Fibroblast of skin of abdomen (primary cell): ENCODE results near the gene TBCCD1.
A peak's percentile ranks its signal among the peaks of the same experiment; 100 is the strongest.
"Not testable (repeated sequence)": the region's sequence is repeated elsewhere in the genome, so short reads cannot be mapped to it uniquely, and the experiment has no call there.

Source experiments
- DNase-seq: peaks from one replicate; pipeline ENCODE4 v3.0.0-alpha.2; 2013

Gene TBCCD1

DNA sequence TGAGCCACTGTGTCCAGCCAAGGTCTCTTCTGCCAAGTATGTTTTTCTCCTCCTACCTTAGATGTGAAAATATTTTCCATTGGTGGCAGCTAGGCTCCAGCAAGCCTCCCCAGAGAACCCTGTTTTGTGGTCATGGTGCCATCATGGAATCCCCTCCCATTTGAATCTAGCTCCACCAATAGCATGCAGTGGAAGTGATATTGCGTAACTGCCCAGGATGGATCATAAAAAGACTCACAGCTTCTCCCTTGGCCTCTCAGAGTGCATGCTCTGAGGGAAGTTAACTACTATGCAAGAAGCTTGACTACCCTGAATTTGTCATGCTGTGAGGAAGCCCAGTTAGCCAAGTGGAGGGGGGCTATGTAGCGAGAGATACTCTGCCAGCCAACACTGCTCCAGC lies 50.5 kb downstream of the TBCCD1 start:
- DNase-seq = no peak

DNA sequence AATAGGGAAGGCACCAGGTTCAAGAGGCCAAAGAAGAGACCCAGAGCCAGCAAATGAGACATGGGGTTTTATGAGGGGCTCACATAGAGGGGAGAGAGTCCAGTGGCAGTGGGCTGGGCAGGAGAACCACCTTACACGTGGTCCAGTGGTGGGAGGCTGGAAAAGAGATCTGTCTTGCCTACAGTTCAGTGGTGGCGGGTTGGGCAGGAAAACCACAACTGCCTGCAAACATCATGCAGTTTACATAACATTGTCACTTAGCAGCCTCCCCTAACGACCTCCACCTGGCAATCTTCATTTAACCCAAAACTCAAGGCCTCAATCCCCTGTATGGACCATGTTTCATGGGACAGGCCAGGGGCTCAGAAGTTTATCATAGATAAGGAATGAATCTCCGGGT lies 52.0 kb downstream of the TBCCD1 start:
- no peak for DNase-seq

DNA sequence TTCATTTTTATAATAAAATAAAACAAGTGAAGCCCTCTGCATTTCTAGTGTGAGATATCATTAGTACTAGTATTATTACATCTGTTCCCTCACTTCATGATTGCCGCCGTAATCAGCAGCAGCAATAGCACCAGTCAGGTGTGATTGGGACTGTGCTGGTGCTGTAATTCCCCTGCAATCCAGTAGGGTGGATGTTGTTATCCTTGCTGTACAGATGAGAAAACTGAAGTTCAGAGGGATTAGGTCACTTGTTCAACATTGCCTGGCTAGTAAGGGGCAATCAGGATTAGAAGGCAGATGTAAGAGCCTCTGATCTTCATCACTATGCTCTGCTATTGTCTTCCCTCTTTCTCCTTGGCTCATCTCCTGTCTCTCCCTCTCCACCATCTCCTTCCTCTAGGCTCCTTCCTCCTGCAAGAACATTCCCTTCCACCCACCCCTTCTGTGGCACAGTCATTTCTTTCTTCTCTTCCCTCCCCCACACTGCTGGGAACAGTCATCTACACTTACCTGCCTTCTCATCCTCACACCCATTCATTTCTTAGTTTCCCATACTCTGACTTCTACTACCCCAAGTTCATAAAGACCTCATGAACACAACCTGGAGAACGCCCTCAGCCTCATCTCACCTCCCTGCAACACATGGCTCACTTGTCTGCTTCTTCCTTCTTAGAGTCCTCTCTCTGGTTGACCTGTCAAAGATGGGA lies 52.7 kb downstream of the TBCCD1 start:
- DNase-seq = no peak

DNA sequence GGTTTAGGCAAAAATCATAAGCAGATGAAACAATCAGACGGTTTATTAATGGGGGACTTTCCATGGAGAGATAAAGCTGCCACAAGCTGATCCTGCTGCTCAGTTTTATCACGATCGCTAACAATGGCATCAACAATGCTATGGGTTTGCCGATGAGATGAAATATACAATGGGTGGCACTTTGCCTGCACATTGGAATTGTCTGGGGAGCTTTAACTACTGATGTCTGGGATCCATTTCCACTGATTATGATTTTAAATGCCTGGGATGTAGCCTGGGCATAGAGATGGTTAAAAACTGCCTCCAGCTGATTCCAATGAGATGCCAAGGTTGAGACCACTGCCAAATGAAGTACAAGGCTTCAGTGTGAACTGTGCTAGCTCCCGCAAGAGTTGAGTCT lies 53.8 kb downstream of the TBCCD1 start:
- no peak for DNase-seq

DNA sequence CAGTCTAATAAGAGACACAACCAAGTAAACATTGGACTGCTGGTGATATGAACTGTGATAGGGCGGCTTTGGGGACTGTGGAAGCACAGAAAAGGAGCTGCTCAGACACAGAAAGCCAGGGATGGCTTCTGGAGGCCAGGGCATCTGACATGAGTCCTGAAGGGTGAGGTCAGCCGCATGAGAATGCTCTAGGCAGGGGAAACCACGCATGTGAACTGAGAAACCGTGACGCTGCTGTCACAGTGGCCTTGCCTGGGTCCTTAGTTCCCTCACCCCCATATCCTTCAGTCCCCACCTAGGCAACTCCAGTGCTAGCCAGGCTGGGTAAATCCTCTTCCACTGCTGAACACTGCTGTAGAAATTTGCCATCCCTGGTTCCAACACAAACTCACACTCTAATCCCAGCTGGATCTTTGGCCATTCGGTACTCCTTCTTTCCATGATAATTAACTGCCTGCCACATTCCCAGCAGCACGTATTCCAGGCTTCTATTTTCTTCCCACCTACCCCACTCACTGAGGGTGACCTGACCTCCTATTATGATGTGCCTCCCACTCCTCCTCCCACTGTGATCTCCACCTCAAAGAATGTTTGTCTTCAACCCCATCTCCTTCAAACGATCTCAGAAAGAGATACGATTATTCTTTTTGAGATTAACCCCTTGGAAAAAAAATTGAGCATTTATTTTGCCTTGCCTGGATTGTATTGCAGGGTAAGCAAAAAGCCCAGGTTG lies 54.4 kb downstream of the TBCCD1 start:
- no peak for DNase-seq

DNA sequence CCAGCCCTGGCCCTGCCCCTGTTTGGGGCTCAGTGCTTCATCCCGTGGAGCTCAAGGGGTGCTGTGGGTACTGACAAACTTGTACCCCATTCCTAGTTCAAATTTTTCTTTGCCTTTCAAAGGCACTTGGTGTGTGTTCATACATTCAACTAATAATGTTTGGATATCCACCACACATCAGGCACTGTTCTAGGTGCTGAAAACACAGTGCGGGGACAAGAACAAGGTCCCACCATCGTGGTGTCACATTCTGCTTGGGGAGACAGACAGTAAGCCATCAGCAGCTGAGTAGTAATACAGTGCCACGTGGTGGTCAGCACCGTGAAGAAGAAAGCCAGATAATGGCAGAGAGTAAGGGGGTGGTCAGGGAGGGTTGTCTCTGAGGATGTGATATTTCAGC lies 55.4 kb downstream of the TBCCD1 start:
- no peak for DNase-seq

DNA sequence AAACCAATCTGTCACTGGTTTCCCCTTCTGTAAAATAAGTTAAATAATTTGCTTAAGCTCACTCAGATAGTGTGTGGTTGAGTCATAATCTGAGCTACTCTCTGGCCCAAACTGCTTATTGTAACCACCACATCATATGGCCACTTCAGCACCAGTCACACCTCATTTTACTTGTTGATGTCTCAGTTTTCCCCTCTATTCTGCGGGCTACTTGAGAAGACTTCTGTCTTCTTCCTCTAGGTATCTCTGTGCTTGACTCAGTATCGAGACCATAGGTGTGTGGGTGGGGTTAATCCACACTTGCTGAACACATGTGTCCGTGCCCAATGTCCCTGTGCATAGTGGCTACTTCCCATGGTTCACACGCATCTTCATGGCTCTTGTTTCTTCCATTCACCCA lies 55.9 kb downstream of the TBCCD1 start:
- no peak for DNase-seq

- DNase-seq = peak; percentile 9
These were observed 56.6 kb downstream of the TBCCD1 start for GRCh38 chr3:186510374-186511079.

DNA sequence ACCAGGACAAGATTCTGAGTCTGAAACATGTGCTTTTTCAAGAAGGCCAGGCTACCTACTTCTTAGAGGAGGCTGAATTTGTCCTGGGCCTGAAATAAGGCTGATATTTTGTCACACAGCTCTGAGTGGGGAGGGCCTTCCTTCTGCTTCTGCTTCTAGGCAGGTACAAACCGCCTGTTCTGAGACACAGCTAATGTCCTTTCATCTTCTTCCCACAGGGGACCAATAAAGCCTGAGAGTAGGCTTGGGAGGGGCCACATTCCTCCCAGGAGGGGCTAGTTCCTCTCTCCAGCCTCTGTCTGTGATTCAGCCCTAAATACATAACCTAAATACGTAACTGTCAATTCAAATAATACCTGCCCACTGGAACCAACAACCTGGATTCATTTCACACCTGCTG lies 57.7 kb downstream of the TBCCD1 start:
- DNase-seq = no peak

DNA sequence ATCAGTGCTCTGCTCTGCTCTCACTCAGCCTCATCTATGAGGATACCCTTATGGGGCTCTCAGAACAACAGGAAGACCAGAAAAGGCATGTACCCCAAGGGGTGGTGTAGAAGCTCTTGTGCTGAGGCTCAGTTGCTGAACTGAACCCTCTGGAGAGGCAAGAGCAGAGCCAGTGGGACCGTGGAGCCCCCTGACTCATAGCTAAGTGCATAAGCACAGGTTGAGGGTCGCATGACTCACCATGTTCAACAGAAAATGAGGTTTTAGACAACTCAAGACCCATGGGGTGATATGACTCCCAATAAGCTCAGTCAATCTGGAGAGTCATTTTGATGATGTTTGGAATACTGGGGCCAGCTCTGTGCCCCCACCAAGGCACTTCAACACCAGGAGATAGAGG lies 60.3 kb downstream of the TBCCD1 start:
- DNase-seq = no peak

- DNase-seq = no peak
These were observed 60.9 kb downstream of the TBCCD1 start for GRCh38 chr3:186506191-186506739.

DNA sequence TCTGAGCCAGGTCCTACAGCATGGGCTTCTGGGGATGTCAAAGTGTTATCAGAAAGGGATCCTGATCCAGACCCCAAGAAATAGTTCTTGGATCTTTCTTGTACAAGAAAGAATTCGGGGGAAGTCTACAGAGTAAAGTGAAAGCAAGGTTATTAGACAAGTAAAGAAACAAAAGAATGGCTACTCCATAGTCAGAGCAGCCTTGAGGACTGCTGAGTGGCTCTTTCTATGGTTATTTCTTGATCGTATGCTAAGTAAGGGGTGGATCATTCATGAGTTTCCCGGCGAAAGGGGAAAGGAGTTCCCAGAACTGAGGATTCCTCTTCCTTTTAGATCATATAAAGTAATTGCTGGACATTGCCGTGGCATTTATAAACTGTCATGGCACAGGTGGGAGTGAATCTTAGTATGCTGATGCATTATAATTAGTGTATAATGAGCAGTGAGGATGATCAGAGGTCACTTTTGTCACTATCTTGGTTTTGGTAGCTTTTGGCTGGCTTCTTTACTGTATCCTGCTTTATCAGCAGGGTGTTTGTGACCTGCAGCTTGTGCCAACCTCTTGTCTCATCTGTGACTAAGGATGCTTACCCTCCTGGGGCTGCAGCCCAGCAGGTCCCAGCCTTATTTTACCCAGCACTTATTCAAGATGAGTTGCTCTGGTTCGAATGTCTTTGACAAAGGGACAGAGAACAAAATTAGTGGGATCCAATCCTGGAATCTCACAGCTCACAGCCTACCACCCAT lies 64.0 kb downstream of the TBCCD1 start:
- DNase-seq = no peak

DNA sequence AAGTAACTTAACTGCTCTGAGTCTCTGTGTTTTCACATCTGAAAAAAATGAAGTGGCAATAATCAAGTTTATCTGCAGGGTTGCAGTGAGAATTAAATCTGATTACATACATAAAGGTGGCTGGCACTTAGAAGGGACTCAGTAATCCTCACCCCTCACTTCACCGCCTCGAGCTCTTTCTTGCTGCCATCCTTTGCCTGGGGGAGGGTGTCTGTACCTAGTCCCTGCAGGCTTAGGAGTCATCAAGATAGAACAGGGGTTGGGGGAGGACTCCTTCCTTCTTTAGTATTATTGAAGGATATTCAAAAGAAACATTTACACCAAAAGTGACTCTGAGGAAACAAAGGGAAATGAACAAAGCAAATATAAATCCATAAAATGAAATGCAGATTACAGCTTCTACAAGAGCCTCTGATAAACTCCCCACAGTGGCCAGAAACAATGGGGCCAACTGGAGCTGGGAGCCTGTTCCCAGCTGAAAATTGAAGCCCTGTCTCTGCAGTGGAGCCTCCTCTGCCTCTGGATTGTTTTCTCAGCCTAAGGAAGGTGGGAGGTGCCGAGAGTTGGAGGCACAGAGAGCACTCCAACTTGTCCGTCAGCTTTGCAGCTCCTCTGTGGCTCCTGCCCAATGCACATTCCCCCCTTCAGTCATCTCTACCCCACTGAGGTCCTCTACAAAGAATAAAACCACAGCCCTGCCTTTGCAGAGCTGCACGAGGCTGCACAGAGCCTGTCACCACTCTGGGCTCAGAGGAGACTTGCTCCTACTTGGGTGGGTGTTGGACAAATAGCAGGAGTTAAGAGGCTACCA lies 64.8 kb downstream of the TBCCD1 start:
- no peak for DNase-seq

- DNase-seq = not testable (repeated sequence)
These were observed 67.2 kb downstream of the TBCCD1 start for GRCh38 chr3:186499949-186500348.

DNA sequence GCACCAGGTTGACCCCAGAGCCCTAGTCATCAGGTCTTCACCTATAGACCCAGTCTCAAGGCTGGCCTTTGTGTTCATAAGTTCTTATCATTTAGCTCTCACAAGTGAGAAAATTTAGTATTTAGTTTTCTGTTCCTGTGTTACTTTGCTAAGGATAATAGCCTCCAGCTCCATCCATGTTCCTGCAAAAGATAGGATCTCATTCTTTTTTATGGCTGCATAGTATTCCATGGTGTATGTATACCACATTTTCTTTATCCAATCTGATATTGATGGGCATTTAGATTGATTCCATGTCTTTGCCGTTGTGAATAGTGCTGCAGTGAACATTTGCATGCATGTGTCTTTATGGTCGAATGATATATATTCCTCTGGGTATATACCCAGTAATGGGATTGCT lies 69.1 kb downstream of the TBCCD1 start:
- not testable (repeated sequence) for DNase-seq

- no peak for DNase-seq
These were observed 69.5 kb downstream of the TBCCD1 start for GRCh38 chr3:186497608-186498007.

DNA sequence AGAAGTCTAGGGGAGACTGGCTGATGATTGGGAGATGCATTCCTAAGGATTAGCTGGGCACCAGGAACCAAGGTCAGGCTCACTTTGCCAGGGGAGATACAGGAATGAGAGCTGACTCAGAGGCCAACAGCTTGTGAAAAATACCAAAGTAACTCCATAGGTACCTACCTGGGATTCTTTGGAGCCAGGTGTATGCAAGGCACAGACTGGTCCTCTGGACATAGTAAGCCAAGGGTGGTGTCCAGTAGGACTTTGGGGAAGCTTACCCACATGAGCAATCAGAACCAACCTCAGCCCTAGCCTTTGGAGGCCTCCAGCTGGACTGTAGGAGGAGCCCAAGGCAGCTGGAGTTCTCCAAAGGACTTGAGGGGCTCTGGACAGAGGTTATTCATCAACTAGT lies 70.5 kb downstream of the TBCCD1 start:
- DNase-seq = no peak
